Stimulated activated CD8-positive, alpha-beta memory T cell treated with anti-CD3 and anti-CD28 coated beads, Interleukin-4, amount 100 ng/mL, for 4 hours (primary cell): ENCODE data around the gene BMP6.

Source experiments
- DNase-seq, 2 donors: peaks; one replicate each; pipeline ENCODE4 v3.0.0-alpha.2; 2020; ENCODE audit warnings: low read depth in 2 of 2, low spot score in 1 of 2

The BMP6 gene

GRCh38 chr6:7901780-7902179 is 175.9 kb downstream of the BMP6 start:
- DNase-seq, result no peak

DNA sequence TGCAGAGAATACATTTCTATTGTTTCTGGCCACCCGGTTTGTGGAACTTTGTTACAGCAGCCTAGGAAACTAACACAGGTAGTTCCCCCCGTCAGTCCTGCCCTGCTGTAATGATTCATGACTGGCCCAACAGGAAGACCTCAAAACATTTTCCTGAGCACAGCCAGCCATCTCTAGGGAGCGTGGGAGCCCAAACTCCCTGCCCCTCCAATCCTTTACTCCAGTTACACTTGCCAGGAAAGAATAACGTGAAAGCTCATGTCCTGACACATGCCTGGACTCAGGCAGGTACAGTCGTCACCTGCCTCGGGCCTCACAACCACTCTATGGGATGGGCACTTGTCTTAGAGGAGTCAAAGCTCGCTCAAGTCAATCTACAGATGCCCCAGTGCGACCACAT is 176.3 kb downstream of the BMP6 start:
- no peak for DNase-seq

- DNase-seq, result no peak
Observed at GRCh38 chr6:7902867-7903266, 177.0 kb downstream of the BMP6 start.

GRCh38 chr6:7903673-7904072 is 177.8 kb downstream of the BMP6 start:
- DNase-seq, result no peak

DNA sequence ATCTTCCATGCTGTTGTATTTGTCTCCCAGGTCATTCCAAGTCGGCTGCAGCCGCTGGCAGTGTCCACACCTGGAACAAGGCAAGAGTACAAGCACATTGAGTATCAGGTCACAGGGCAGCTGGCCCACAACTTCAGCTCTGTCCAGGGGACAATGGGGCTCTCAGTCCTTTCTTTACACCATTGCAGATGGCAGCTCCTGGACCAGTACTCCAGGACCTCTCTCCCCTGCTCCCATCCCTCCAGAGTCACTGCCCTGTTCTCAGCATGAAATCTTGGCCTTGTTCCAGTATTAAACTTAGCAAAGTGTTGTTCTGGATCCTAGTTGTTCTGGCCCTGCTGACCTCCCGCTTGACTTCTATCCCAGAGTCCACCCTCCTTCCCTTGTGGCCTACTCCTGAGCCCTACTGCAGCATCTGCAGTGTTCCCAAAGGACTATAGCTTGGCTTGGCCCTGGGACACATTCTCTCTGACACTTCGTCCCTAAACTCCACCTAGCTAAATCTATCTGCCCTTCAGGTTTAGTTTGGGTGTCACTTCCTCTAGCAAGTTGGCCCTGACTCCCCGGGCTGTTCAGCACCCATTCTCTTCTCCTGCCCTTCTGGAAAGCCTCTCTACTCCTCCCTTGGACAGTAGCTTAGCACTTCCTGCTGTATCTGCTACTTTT is 178.9 kb downstream of the BMP6 start:
- DNase-seq, result no peak

DNA sequence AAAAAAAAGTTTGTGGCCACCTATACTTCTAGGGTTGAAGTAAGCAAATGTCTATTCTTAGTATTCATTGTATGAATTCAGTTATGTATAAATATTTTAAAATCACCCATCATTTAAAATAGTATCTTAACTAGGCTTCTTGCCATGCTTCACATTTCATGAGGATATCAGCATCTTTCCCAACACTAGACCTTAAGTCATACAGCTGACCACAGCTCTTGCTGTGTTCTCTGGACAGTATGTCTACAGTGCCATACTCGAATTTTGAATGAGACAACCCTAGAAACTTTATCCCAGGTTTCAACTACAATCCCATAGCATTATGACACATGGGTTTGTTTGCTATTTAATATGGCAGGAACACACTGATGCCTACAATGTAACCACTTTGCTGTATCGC is 179.5 kb downstream of the BMP6 start:
- no peak for DNase-seq

DNA sequence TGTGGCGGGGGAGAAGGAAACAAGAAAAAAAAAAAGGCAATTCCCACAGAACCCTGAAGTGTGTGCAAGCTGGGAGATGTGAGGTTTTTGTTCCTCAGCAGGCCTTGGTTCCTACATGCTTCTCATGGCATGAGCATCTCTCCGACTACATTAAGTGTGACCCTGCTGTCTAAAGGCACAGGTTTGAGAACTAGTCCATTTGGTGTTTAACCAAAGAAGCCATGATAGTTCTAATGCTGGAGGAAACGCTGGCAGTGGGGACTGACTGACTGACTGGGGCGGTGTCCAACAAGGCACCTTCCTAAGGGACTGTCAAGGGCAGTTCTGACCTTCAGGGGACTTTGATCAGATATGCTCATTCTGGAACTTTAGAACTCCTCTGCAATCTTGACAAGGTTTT is 180.8 kb downstream of the BMP6 start:
- DNase-seq, result no peak

- no peak for DNase-seq
Observed at GRCh38 chr6:7907159-7907558, 181.3 kb downstream of the BMP6 start.

DNA sequence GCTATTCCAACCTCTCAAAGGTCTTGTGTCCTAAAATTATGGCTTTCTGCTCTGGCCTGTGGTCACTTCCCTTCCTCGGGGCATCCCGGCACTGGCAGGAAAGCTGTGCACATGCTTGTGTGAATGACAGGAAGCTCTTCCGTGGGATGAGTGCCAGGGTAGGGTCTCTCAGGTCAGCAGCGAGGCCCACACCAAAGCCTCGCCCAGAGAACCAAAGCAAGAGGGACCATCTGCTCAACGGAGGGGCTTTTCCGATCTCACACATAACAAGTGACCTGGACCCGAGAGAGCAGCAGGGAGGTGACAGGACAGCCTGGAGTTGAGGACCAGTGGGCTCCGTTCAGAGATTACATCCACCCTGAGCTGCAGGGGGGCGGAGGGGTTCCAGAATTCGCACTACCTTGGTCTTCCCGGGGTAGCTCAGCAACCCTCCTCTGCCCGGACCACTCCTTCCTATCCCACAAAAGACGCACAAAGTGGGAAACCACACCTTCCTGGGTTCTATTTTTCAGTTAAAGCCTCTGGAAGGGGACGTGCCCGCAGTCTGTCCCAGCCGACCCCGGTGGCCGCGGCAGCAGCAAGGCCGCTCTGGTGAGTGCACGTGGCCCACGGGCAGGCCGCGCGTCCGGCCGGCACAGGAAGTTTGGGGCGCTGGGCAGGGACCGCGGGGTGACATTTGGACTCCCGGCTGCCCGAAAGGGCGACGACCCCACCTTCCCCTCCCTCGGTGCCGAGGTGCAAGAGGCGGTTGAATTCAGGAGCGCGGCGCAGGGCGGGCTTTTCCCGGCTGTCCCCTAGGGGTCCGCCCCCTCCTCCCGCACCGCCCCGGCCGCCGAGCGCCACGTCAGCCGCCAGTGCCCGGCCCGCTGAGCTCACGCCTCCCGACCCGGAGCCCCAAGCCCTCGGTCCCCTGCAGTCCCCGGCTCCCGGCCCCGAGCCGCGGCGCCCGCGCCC is 183.7 kb downstream of the BMP6 start:
- peak in 1 of 2 donors; percentile 12 for DNase-seq

- DNase-seq, result no peak
Observed at GRCh38 chr6:7910298-7910653, 184.4 kb downstream of the BMP6 start.

GRCh38 chr6:7910654-7911344 is 184.9 kb downstream of the BMP6 start, which contains the start of gene TXNDC5:
Gene TXNDC5, minus strand, starts transcription at chr6:7910788. Its CDS starts 12 bp downstream, at chr6:7910776.
- DNase-seq, result peak; percentile 27

DNA sequence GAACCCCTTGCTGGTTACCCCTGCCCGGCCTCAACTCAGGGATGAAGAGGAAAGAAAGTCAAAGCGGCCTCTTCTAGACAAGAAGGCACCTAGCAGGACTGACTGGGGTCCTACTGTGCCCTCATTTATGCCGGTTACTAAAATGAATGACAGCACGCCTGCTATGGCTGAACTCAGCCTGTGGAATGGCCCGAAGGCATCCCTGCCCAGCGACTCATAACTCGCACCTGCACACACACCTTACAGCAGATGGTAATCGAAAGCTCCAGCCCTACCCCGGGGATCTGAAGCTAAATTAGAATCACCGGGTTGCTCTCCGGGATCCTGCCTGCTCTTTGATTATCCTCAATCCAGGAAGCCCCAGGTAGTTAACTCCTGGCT is 185.4 kb downstream of the BMP6 start:
- no peak for DNase-seq

- no peak for DNase-seq
Observed at GRCh38 chr6:7912024-7912423, 186.1 kb downstream of the BMP6 start.

DNA sequence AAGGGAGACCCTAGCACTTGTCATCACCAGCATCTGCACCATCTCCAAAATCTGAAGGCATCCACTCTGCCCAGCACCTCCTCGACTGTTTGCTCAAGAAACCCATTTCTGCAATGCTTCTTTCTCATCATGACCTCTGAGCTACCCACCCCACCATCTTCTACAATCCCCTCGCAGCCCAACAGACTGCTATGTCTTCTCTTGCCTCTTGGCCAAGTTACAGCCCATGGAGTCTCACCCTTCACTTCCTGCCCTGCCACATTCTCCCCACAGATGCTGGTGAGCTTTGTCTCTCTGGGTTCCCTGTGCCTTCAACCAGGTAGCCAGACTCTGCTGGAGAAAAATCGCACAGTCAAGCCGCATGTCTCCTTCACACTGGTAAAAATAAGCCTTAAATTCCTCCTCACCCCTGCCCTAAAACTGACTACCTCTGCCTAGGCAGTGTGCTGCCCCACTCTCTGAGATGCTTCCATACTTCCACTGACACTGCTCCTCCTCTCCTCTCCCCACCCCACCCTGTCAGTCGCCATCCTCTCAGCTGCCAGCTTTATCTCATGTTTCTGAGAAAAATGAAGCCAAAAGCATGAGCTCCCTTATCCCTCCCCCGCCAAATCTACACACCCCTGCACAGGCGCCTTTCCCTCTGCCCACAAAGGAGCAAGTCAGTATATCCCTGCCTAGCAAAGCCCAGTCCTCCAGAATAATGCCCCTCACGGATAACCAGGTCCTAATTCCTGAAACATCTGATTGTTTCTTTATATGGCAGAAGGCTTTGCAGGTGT is 187.0 kb downstream of the BMP6 start:
- DNase-seq, result no peak

- DNase-seq, result no peak
Observed at GRCh38 chr6:7914311-7914710, 188.4 kb downstream of the BMP6 start.

DNA sequence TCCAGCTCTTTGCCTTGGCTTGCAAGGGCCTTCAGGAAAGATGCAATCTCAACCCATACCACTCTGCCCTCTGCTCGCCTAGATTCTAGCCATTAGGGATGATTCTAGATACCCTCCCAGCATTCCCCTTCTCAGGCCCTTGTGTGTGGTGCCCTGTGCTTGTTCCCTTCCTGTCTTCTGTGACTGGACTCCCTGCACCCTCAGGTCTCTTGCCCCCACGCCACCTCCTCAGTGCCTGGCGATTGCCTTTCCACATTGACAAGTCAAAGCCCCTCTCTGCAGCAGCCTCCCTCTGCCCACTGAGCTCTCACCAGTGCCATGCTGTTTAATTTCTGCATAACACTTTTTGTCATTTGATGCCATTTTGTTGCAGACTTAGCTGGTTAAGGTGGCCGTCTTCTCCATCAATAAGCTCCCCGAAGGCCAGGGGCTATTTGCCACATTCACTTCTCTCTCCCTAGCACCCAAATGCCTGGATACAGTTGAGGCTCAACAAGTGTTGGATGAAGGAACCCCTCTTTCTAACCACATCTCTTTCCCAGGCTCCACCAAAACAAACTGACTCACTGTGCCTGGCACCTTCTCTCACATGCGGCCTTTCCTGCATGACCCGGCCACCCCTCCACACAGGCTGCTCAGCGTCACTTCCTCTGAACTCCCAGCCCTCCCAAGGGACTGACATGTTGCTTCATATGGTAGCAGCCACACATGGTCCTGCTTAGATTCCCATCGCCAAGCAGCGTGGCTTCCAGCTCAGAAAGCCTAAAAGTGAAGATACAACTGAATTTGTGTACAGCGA is 189.3 kb downstream of the BMP6 start:
- DNase-seq, result no peak

DNA sequence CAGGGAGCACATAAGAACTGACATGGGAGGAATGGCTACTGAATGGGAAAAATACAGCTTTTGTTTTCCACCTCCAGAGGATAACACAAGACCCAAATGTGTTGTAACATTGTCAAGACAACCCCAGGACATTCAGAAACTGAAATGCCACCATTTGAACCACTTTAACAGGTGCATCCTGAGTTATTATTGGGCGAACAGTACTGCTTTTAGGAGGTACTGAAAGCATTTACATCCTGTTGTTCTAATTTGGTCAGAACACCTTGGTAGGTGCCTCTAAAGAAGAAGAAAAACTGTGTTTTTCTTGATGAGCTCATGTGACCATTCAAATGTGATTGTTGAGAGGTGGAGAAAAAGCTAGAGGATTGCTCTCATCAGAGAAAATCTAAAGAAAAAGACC is 191.1 kb downstream of the BMP6 start:
- no peak for DNase-seq

DNA sequence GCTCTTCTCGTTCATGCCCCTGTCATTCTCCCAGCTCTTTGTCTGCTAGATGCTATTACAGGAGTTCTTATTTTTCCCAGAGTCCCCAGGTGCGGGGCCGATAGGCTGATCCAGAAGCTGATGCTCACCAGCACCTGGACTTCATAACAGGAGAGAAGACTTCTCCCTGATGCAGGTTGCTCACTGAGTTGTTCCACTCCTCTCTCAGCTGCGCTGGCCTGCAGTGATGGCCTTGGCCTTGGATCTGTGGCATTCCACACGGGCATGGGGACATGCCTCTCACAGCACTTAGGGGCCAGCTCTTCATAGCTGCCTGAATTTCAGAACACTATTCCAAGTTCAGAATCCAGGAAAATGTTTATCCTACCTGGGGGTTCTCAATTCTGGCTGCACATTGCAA is 191.8 kb downstream of the BMP6 start:
- no peak for DNase-seq

GRCh38 chr6:7918403-7918802 is 192.5 kb downstream of the BMP6 start:
- no peak for DNase-seq

GRCh38 chr6:7919871-7920270 is 194.0 kb downstream of the BMP6 start:
- DNase-seq, result no peak
